ENCODE measurements around the gene DAPK1.

- TF ChIP-seq POLR2A (IDR thresholded peaks at IDR 0.05; ENCODE audit: low read length) (no peak), GATA1 (IDR thresholded peaks at IDR 0.05; ENCODE audit: low read depth, low read length) (no peak)
These were observed 66.4 kb downstream of the DAPK1 start for GRCh38 chr9:87564111-87564510.

Measured in erythroblast (primary cell).